Keratinocyte (primary cell): ENCODE measurements around the gene PGLYRP2. TPM values are rescaled to one million over a fixed set of nuclear protein-coding genes. Genes with fewer than 3 reads are reported as not detected.

Experiments used
- DNase-seq: peaks from one replicate; pipeline ENCODE4 v3.0.0-alpha.2; 2011; ENCODE audit warnings: low read depth, missing footprints, low spot score
- FAIRE-seq: peaks from 2 replicates; lab custom pipeline; 2011; peaks lifted over from hg19 to GRCh38; lab: Jason Lieb, UNC
- H2AFZ ChIP-seq: 2 replicates; pipeline ENCODE4 v1.6.0; 2012; ENCODE audit warnings: low read length, control low read depth, inconsistent platforms; ENCODE audit not compliant: control insufficient read depth
- H3K27ac ChIP-seq: 2 replicates; pipeline ENCODE4 v1.5.1; 2011; ENCODE audit warnings: low read length; ENCODE audit not compliant: control insufficient read depth, insufficient read depth
- H3K27me3 ChIP-seq: 3 replicates; pipeline ENCODE4 v1.6.0; 2011; ENCODE audit warnings: low read length; ENCODE audit not compliant: control insufficient read depth, insufficient read depth; ENCODE audit errors: extremely low read depth
- H3K36me3 ChIP-seq, 2 experiments: 2 replicates in 1 of 2; 3 replicates in 1 of 2; pipeline ENCODE4 v1.5.1; 2011; ENCODE audit warnings: low read length in 2 of 2, mild to moderate bottlenecking in 1 of 2; ENCODE audit not compliant: control insufficient read depth in 2 of 2, insufficient read depth in 2 of 2; ENCODE audit errors: extremely low read depth in 1 of 2
- H3K4me1 ChIP-seq: 3 replicates; pipeline ENCODE4 v1.5.1; 2011; ENCODE audit warnings: low read length; ENCODE audit not compliant: control insufficient read depth, insufficient read depth; ENCODE audit errors: extremely low read depth
- H3K4me2 ChIP-seq: 3 replicates; pipeline ENCODE4 v1.6.0; 2011; ENCODE audit warnings: low read depth, low read length; ENCODE audit not compliant: control insufficient read depth, insufficient read depth; ENCODE audit errors: extremely low read depth
- H3K4me3 ChIP-seq, 3 experiments: fragments of 200-600 bp in 1 of 3; sonication (generic) in 1 of 3; 2 replicates in 2 of 3; 3 replicates in 1 of 3; pipeline ENCODE4 v1.5.1; 2011 to 2016; ENCODE audit warnings: low read length in 3 of 3, mild to moderate bottlenecking in 3 of 3, control low read depth in 2 of 3, inconsistent platforms in 1 of 3, low read depth in 1 of 3, mixed read lengths in 1 of 3, mixed run types in 1 of 3, moderate library complexity in 1 of 3; ENCODE audit not compliant: control insufficient read depth in 2 of 3, insufficient read depth in 2 of 3; ENCODE audit errors: extremely low read depth in 1 of 3
- H3K79me2 ChIP-seq: 2 replicates; pipeline ENCODE4 v1.6.0; 2012; ENCODE audit warnings: low read length; ENCODE audit not compliant: control insufficient read depth, insufficient read depth
- H3K9ac ChIP-seq: 3 replicates; pipeline ENCODE4 v1.6.0; 2011; ENCODE audit warnings: low read length; ENCODE audit not compliant: control insufficient read depth, insufficient read depth; ENCODE audit errors: extremely low read depth
- H3K9me1 ChIP-seq: 3 replicates; pipeline ENCODE4 v1.6.0; 2011; ENCODE audit warnings: low read length; ENCODE audit not compliant: control insufficient read depth, insufficient read depth; ENCODE audit errors: extremely low read depth
- H3K9me3 ChIP-seq: 2 replicates; pipeline ENCODE4 v1.5.1; 2012; ENCODE audit warnings: low read depth, low read length; ENCODE audit not compliant: control insufficient read depth
- H4K20me1 ChIP-seq: 3 replicates; pipeline ENCODE4 v1.6.0; 2011; ENCODE audit warnings: low read length; ENCODE audit not compliant: control insufficient read depth, insufficient read depth; ENCODE audit errors: extremely low read depth
- CTCF ChIP-seq, 3 experiments: IDR thresholded peaks in 1 of 3; conservative IDR thresholded peaks in 1 of 3; optimal IDR thresholded peaks in 1 of 3; 2 replicates in 2 of 3; 3 replicates in 1 of 3; pipeline versions ENCODE3 to v1.5.1; 2011; ENCODE audit warnings: low read length in 3 of 3, mild to moderate bottlenecking in 3 of 3, moderate library complexity in 2 of 3, control low read depth in 1 of 3, inconsistent platforms in 1 of 3; ENCODE audit not compliant: insufficient read depth in 2 of 3; ENCODE audit errors: extremely low read depth in 1 of 3
- EZH2 ChIP-seq: IDR thresholded peaks from one replicate; pipeline ENCODE4 v1.6.1; 2012; ENCODE audit warnings: inconsistent platforms, mild to moderate bottlenecking, low read length, moderate library complexity
- dilution Hi-C: fragments of 300-500 bp; cut with MboI; formaldehyde crosslinking; loops from one replicate; pipeline ENCODE4 v1.7.0; 2020; ENCODE audit warnings: low sequenced_read_pairs; ENCODE audit not compliant: extremely low pct_ligation_motif_present
- polyA plus RNA-seq, 5 experiments: library from polyadenylated mRNA; depleted of rRNA in 3 of 5; stranded (reverse) in 3 of 5; stranded (forward) in 1 of 5; unstranded in 1 of 5; fragments of >200 nt; gene quantifications; 1 replicate in 1 of 5; 2 replicates in 3 of 5; 3 replicates in 1 of 5; pipeline versions ENCODE4 v1.2.1 to v1.2.3, GENCODE V29; 2011 to 2012; ENCODE audit warnings: missing spikeins in 2 of 5, low read depth in 1 of 5, low replicate concordance in 1 of 5

PGLYRP2 gene
- polyA plus RNA-seq, 1 donor (not counting 4 experiments of a cell fraction or from before 2014, with no cell fraction given): not detected

- Histone ChIP-seq H3K9ac (no peak overlapping the region), H4K20me1 (no peaks in the 10 kb centered on the region), H3K4me2 (no peak overlapping the region), H3K4me1 (no peaks in the 10 kb centered on the region), H3K27ac (no peak overlapping the region), H3K27me3 (peaks cover 37% of the 10 kb centered on the region), H3K9me3 (no peaks in the 10 kb centered on the region), H2AFZ (no peak overlapping the region), H3K79me2 (no peaks in the 10 kb centered on the region), H3K36me3 (no peaks in the 10 kb centered on the region), H3K4me3 (no peak overlapping the region), H3K9me1 (no peaks in the 10 kb centered on the region)
- dilution Hi-C loops: no loop called here
- no peak for FAIRE-seq
- no peak for DNase-seq
- TF ChIP-seq EZH2 (no peak), CTCF (optimal IDR thresholded peaks at IDR 0.05 in 1 of 3, IDR thresholded peaks at IDR 0.05 in 1 of 3, conservative IDR thresholded peaks at IDR 0.05 in 1 of 3; ENCODE audit: extremely low read depth in 1 of 3, insufficient read depth in 2 of 3, low read length in 3 of 3) (no peak)
Measured at GRCh38 chr19:15507068-15508034, 28.1 kb upstream of the PGLYRP2 start.

- Histone ChIP-seq H3K4me1 (no peaks in the 10 kb centered on the region), H3K79me2 (no peaks in the 10 kb centered on the region), H2AFZ (no peak overlapping the region), H4K20me1 (no peaks in the 10 kb centered on the region), H3K9me1 (no peaks in the 10 kb centered on the region), H3K4me3 (no peak overlapping the region), H3K27me3 (peaks cover 31% of the 10 kb centered on the region), H3K4me2 (no peak overlapping the region), H3K9ac (no peak overlapping the region), H3K9me3 (no peaks in the 10 kb centered on the region), H3K36me3 (no peaks in the 10 kb centered on the region), H3K27ac (no peak overlapping the region)
- FAIRE-seq (no peak), DNase-seq (no peak)
- dilution Hi-C loops: no loop called here
- TF ChIP-seq EZH2 (no peak), CTCF (optimal IDR thresholded peaks at IDR 0.05 in 1 of 3, IDR thresholded peaks at IDR 0.05 in 1 of 3, conservative IDR thresholded peaks at IDR 0.05 in 1 of 3; ENCODE audit: extremely low read depth in 1 of 3, insufficient read depth in 2 of 3, low read length in 3 of 3) (no peak)
Measured at GRCh38 chr19:15506074-15506571, 26.8 kb upstream of the PGLYRP2 start.
